OCI-LY3 (cell line): ENCODE measurements around the gene ATXN1L.

Experiments
- H2AFZ ChIP-seq: fragments of 200-600, 300-600 bp; shearing (Covaris generic); 2 replicates; pipeline ENCODE4 v1.6.0; 2014; ENCODE audit warnings: antibody characterized with exemption, low read depth, low read length
- H3K27ac ChIP-seq: fragments of 200-600, 300-600 bp; sonication (generic); 2 replicates; pipeline ENCODE4 v1.5.1; 2014; ENCODE audit warnings: mild to moderate bottlenecking, low read length, moderate library complexity, mixed read lengths
- H3K27me3 ChIP-seq: fragments of 200-600, 300-600 bp; sonication (generic); 2 replicates; pipeline ENCODE4 v1.6.1; 2014; ENCODE audit warnings: low read depth, low read length, mixed read lengths
- H3K36me3 ChIP-seq: fragments of 200-600, 300-600 bp; sonication (generic); replicated peaks from 2 replicates; pipeline ENCODE3; 2014; ENCODE audit warnings: low read depth, low read length, mixed read lengths
- H3K4me1 ChIP-seq: fragments of 300-600, 200-600 bp; sonication (generic); 2 replicates; pipeline ENCODE4 v1.6.1; 2014; ENCODE audit warnings: low read length, mixed read lengths
- H3K4me2 ChIP-seq: fragments of 200-600, 300-600 bp; sonication (generic); 2 replicates; pipeline ENCODE4 v1.6.1; 2014; ENCODE audit warnings: low read length, mixed read lengths
- H3K4me3 ChIP-seq: fragments of 300-600, 200-600 bp; sonication (generic); 2 replicates; pipeline ENCODE4 v1.5.1; 2014; ENCODE audit warnings: antibody characterized with exemption, mild to moderate bottlenecking, low read length, moderate library complexity
- H3K79me2 ChIP-seq: fragments of 300-600, 200-600 bp; shearing (Covaris generic); 2 replicates; pipeline ENCODE4 v1.6.1; 2014; ENCODE audit warnings: mild to moderate bottlenecking, low read length, mixed read lengths
- H3K9ac ChIP-seq: fragments of 300-600, 200-600 bp; shearing (Covaris generic); 2 replicates; pipeline ENCODE4 v1.6.0; 2014; ENCODE audit warnings: mild to moderate bottlenecking, low read length, moderate library complexity
- H3K9me3 ChIP-seq: fragments of 200-600, 300-600 bp; shearing (Covaris generic); 2 replicates; pipeline ENCODE4 v1.6.1; 2014; ENCODE audit warnings: low read length, mixed read lengths; ENCODE audit not compliant: insufficient read depth
- H4K20me1 ChIP-seq: fragments of 200-600, 300-600 bp; sonication (generic); 2 replicates; pipeline ENCODE4 v1.6.1; 2016; ENCODE audit warnings: low read length, mixed read lengths; ENCODE audit not compliant: insufficient read depth
- EZH2phosphoT487 ChIP-seq: fragments of 200-600 bp; shearing (Covaris generic); IDR thresholded peaks from 2 replicates; pipeline ENCODE4 v1.6.1; 2018; ENCODE audit warnings: antibody characterized with exemption, mixed run types, low read depth
- TF ChIP-seq, protein P1 (sequence below): fragments of 200-600, 300-600 bp; sonication (generic); IDR thresholded peaks from 2 replicates; pipeline ENCODE4 v1.5.1; 2014; ENCODE audit warnings: antibody characterized with exemption, low read length, low read depth

The ATXN1L gene

DNA sequence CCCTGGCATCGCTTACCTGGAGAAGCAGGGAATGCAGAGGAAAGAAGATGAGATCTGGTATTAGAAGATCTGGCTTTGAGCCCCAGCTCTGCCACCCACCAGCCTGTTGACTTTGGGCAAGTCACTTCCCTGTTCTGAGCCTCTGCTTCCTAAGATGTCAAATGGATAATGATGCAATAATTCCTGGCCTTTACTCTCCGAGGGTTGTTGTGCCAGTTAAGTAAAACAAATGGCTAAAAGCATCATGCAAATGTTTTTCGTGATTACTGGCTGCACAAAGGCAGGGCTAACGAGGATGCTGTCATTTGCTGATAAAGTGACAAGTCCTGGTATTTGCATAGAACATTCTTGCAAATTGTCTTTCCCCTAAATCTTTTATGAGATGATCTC lies 39.5 kb downstream of the ATXN1L start:
- Histone ChIP-seq H3K27ac (no peak overlapping the region), H3K79me2 (no peaks in the 10 kb centered on the region), H3K9ac (no peak overlapping the region), H3K9me3 (no peaks in the 10 kb centered on the region), H3K4me3 (peak overlapping the region; percentile 85; the same call in 1 of the 2 replicates), H3K27me3 (no peaks in the 10 kb centered on the region), H3K4me1 (peaks cover 22% of the 10 kb centered on the region), H2AFZ (no peak overlapping the region), H3K36me3 (peaks cover 8% of the 10 kb centered on the region), H3K4me2 (peak overlapping the region; percentile 88), H4K20me1 (peaks cover 7% of the 10 kb centered on the region; the same call in 1 of the 2 replicates)
- no peak for TF ChIP-seq EZH2phosphoT487
- TF ChIP-seq, protein P1, sequence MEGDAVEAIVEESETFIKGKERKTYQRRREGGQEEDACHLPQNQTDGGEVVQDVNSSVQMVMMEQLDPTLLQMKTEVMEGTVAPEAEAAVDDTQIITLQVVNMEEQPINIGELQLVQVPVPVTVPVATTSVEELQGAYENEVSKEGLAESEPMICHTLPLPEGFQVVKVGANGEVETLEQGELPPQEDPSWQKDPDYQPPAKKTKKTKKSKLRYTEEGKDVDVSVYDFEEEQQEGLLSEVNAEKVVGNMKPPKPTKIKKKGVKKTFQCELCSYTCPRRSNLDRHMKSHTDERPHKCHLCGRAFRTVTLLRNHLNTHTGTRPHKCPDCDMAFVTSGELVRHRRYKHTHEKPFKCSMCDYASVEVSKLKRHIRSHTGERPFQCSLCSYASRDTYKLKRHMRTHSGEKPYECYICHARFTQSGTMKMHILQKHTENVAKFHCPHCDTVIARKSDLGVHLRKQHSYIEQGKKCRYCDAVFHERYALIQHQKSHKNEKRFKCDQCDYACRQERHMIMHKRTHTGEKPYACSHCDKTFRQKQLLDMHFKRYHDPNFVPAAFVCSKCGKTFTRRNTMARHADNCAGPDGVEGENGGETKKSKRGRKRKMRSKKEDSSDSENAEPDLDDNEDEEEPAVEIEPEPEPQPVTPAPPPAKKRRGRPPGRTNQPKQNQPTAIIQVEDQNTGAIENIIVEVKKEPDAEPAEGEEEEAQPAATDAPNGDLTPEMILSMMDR, result no peak

DNA sequence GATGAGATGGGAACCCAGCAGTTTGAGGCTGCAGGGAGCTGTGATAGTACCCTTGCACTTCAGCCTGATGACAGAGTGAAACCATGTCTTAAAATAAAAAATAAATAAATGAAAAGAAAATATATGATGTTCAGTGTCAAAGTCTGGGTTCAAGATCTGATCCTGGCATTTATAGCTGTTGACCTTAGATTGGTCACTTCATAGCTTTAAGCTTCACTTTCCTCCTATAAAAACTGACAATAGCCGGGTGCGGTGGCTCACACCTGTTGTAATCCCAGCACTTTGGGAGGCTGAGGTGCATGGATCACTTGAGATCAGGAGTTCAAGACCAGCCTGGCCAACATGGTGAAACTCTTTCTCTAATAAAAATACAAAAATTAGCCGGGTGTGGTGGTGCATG lies 43.4 kb downstream of the ATXN1L start:
- Histone ChIP-seq H3K4me2 (no peak overlapping the region), H3K27ac (no peak overlapping the region), H2AFZ (no peak overlapping the region), H3K9me3 (no peaks in the 10 kb centered on the region), H3K36me3 (no peaks in the 10 kb centered on the region), H3K9ac (no peak overlapping the region), H3K4me3 (no peak overlapping the region), H3K79me2 (no peaks in the 10 kb centered on the region), H4K20me1 (no peaks in the 10 kb centered on the region), H3K4me1 (peaks cover 15% of the 10 kb centered on the region), H3K27me3 (no peaks in the 10 kb centered on the region)
- no peak for TF ChIP-seq EZH2phosphoT487
- TF ChIP-seq, protein P1, result no peak

DNA sequence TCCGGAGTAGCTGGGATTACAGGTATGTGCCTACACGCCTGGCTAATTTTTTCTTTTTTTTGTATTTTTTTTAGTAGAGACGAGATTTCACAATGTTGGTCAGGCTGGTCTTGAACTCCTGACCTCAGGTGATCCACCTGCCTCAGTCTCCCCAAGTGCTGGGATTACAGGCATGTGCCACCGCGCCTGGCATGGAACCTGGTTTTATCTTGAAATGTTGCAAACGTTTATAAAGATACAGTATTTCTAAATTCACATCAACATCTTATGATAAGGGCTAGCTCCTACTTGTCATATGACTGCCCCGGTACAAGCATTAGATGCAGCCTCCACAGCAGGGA lies 48.1 kb downstream of the ATXN1L start:
- no peak for TF ChIP-seq EZH2phosphoT487
- TF ChIP-seq, protein P1, result no peak
- H3K4me1 ChIP-seq, result peaks cover 19% of the 10 kb centered on the region
- H3K9ac ChIP-seq, result peak overlapping the region; percentile 93
- H4K20me1 ChIP-seq, result peaks cover 21% of the 10 kb centered on the region
- peak overlapping the region; percentile 84 for H3K27ac ChIP-seq
- H3K79me2 ChIP-seq, result peaks cover 41% of the 10 kb centered on the region
- H3K27me3 ChIP-seq, result no peaks in the 10 kb centered on the region
- H2AFZ ChIP-seq, result 0 out of 2 replicates have a peak overlapping the region, but pooled peaks have one; percentile 71
- peak overlapping the region; percentile 95 for H3K4me3 ChIP-seq
- H3K36me3 ChIP-seq, result peaks cover 10% of the 10 kb centered on the region
- H3K9me3 ChIP-seq, result no peaks in the 10 kb centered on the region
- H3K4me2 ChIP-seq, result peak overlapping the region; percentile 77

DNA sequence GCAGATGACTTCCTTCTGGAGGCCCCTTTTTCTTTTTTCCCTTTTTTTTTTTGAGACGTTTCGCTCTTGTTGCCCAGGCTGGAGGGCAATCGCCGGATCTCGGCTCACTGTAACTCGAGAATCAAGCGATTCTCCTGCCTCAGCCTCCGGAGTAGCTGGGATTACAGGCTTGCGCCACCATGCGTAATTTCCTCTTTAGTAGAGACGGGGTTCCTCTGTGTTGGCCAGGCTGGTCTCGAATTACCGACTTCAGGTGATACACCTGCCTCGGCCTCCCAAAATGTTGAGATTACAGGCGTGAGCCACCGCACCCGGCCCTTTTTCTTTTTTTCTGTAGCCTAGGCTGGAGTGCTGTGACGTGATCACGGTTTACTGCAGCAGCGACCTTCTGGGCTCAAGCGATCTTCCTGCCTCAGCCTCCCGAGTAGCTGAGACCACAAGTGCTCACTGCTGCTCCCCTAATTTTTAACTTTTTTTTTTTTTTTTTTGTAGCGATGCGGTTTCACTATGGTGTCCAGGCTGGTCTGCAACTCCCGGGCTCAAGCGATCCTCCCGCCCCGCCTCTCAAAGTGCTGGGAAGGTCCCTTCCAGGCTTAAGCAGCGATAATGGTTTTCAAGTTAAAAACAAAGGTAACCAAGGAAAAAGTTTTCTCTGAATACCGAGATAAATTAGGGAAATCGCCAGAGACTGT lies 48.6 kb downstream of the ATXN1L start:
- Histone ChIP-seq H3K4me1 (peaks cover 19% of the 10 kb centered on the region), H2AFZ (peak overlapping the region; percentile 81; the same call in 1 of the 2 replicates), H3K36me3 (peaks cover 14% of the 10 kb centered on the region), H3K27ac (peak overlapping the region; percentile 84), H4K20me1 (peaks cover 26% of the 10 kb centered on the region), H3K9me3 (no peaks in the 10 kb centered on the region), H3K9ac (peak overlapping the region; percentile 93), H3K4me2 (peak overlapping the region; percentile 77), H3K4me3 (peak overlapping the region; percentile 95), H3K27me3 (no peaks in the 10 kb centered on the region), H3K79me2 (peaks cover 46% of the 10 kb centered on the region)
- TF ChIP-seq, protein P1, result peak; percentile 37; the same call in 1 of the 2 replicates
- TF ChIP-seq EZH2phosphoT487, result no peak
